AML-193 (cell line): ENCODE data around the gene PIANP.
"Not testable (repeated sequence)": the region's sequence is repeated elsewhere in the genome, so short reads cannot be mapped to it uniquely, and the experiment has no call there.

ENCODE experiments used
- DNase-seq, 2 experiments: peaks; one replicate each; lab custom pipeline; 2025; lab: John Stamatoyannopoulos, UW

PIANP gene, protein sequence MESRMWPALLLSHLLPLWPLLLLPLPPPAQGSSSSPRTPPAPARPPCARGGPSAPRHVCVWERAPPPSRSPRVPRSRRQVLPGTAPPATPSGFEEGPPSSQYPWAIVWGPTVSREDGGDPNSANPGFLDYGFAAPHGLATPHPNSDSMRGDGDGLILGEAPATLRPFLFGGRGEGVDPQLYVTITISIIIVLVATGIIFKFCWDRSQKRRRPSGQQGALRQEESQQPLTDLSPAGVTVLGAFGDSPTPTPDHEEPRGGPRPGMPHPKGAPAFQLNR

DNA sequence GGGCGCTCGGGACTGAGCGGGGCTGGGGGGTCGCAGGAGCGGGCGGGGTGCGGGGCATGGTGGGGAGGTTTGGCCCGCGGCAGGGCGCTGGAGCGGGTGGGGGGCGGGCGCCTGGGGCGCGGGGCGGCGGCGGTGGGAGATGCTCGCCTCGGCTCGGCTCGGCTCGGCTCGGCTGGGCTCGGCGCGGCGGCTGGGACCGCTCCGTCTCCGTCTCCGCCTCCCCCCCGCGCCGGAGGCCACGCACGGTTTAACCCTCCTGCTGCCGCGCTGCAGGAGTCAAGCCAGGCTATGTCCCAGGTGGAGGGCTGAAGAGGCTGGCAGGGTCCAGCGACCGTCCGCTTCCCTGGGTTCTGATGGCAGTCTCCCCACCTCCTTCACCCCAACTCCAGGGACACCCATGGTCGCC, at the start of gene PIANP:
Gene PIANP, minus strand, starts transcription at position 170 of the 406 bp plus-strand sequence. CDS start 2,754 bp downstream, outside the sequence.
- DNase-seq: no peak

DNA sequence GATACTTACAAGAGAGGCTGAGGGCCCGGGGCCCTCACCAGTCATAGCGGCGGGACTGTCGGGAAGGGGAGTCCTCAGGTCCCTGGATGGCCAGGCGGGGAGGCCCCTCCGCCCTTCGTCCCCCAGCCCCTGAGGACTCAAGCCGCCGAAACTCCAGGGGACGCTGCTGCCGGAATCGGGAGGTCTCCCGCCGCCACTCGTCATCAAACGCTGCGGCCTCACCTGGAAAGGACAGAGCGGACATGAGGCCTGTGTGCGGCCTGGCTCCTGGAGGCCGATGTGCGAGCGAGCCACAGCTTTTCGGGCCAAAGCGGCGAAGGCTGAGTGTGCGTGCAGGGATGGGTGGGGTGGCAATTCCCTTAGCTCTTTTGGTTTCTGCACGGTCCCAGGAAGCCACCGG, 48.1 kb upstream of the PIANP start:
- DNase-seq: no peak

DNA sequence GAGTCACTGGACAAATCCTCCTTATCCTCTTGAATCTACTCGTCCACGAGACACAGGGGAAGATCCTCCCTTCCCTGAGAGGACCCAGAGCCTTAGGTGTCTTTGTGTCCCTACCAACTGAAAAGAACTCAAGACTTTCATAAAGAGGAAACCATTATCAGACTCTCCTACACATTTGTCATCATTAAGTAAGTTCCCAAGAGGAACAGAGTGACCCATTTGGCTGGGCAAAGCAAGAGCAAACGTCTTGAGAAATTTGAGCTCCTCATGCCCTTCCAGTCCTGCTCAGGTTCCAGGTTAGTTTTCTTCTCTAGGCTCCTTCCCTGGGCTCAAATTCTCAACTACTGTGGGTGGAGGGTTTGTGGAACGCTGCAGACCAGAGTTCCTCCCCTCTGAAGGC, 46.6 kb upstream of the PIANP start:
- no peak for DNase-seq

DNA sequence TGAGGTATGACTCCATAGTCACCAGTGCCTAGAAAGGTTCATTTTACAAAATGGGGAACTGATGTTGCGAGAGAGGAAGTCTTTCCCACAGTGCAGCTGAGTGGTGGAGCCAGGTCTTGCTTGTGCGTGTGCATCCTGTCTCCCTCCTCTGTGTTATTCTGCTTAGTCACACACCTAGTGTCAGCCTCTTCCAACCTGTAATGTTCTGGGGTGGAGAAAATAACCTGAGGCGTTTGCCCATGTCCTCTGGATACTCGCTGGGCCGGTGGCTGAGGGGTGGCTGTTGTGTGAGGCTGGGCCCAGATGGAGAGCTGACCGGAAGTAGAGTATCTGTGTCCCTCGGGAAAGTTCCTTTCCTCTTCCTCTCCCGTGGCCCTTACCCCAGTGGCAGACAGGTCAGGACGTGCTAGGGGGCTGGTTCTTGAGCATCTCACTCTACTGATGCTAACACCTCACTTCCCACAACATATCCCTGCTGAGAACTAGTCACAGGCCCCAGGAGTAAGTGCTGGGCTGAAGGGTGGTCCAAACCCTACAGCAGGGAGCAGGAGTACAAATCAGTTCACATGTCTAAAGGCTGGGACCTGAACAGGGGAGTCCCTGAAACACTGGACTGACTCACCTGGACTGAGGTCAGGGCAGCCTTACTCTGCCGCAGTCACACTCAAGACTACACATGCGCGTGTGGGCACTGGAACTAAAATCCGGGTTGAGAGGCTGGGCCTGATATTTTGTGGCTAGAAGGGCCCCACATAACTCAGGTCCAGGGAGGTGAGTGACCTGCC, 45.3 kb upstream of the PIANP start:
- peak; percentile 96 to 97 for DNase-seq

DNA sequence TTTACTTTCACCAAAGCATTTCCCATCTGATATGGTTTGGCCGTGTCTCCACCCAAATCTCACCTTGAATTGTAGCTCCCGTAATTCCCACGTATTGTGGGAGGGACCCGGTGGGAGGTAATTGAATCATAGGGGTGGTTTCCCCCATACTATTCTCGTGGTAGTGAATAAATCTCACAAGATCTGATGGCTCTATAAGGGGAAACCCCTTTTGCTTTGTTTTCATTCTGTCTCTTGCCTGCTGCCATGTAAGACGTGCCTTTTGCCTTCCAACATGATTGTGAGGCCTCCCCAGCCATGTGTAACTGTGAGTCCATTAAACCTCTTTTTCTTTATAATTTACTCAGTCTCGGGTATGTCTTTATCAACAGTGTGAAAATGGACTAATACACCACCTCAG, 42.7 kb upstream of the PIANP start:
- DNase-seq: not testable (repeated sequence)

DNA sequence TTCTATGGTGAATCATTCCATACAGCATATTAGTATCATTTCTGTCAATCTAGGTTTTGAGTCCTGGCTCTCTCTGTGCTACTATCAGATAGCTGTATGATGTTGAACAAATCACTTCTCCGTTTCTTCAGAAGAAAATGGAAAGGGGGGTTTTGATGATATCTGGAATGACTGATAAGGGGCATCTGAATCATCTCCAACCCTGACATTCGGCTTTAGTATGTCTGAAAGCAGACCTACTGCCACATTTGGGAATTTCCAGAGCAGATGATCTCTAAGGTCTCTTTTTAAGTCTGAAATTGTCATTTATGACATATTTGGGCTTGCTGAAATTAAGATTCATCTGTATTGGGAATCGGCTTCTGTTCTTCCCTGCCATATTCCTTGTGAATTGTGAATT, 42.2 kb upstream of the PIANP start:
- no peak for DNase-seq

DNA sequence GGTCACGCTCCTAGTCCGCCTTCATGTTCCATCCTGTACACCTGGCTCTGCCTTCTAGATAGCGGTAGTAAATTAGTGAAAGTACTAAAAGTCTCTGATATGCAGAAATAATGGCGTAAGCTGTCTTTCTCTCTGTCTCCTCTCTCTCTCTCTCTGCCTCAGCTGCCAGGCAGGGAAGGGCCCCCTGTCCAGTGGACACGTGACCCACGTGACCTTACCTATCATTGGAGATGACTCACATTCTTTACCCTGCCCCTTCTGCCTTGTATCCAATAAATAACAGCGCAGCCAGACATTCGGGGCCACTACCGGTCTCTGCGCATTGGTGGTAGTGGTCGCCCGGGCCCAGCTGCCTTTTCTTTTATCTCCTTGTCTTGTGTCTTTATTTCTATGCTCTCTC, 41.5 kb upstream of the PIANP start:
- DNase-seq: not testable (repeated sequence)

DNA sequence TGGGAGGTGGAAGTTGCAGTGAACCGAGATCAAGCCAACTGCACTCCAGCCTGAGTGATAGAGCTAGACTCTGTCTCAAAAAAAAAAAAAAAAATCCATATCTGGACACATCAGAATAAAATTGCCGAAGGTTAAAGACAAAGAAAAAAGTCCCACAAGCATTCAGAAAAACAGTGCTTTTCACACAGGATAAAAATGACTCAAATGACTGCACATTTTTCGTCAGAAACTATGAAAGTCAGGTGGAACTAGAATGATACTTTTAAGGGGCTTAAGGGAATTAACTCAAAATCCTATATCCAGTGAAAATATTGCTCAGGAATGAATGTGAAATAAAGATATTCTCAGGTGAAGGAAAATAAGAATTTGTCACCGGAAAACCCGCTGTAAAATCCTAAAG, 36.1 kb upstream of the PIANP start:
- DNase-seq: no peak

DNA sequence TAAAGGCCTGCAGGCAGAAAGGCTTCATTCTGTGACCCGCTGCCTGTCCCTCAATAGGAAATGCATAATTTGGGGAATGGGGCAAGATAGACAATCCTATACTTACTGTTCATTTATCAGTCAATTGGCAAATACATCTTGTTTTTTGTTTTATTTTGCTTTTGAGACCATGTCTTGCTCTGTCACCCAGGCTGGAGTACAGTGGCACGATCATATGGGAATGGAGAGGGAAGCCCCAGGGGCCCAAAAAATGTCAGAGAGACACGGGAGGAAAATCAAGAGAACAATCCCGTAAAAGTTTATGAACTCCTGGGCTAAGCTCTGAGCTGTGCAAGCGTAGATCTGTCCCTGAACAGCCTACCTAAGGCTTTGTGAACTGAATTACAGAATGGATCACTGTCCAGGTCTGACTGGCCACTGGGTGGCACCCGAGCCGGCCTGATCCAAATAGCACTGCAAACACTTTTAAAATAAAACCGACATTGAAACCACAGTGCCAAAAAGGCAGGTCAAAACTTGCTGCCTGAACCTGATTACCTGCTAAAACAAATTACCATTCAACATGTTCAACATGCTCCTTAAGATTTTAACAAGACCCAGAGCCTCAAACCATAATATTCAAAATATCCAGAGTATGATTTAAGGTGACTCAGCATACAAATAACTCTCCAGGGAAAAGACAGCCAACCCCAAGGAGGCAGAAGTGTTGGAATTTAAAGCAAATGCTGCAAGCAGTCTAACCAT, 35.0 kb upstream of the PIANP start:
- DNase-seq: peak; percentile 35 to 54

DNA sequence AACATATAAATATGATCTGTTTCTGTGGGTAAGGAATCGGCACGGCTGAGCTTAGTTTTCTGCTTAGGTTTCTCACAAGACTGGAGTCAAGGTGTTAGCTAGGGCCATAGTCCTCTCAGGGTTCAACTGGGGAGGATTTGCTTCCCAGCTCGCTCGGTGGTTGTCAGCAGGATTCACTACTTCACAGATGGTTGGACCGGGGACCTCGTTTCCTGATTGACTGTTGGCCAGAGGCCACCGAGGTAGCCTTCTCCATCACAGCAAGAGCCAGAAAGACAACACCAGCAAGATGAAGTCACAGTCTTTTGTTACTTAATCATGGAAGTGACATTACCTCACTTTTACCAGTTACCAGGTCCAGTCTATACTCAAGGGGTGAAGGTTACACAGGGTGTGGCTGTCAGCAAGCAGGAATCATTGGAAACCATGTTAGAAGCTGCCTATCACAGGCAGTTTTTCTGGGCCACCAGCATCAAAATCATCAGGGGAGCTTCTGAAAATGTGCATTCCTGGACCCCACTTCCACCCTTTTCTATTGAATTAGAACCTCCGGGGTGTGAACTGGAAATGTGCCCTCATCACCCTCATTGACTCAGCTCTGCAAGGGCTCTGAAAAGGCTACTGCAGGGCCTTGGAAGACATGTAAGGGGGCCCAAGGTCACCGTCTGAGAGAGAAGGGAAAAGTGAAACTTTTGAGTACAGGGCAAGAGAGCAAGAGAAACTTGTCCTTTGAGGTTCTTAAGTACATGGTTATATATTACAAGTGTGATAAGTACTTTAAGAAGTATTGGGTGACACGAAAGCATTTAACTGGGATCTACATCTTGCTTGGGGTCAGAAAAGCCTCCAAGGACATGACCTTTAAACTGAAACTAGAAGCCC, 34.1 kb upstream of the PIANP start:
- DNase-seq: no peak

DNA sequence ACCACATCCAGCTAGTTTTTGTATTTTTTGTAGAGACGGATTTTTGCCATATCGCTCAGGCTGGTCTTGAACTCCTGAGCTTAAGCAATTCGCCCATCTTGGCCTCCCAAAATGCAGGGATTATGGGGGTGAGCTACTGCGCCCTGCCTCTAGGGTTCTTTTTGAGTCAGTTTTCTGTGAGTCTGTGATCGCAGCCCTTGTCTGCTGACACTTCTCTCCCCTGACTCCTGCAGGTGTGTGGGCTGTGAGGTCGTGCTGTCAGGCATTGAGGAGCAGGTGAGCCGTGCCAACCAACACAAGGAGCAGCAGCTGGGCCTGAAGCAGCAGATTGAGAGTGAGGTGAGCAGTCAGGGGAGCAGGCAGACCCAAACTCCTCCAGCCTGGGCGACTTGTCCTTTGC, 29.6 kb upstream of the PIANP start:
- no peak for DNase-seq

DNA sequence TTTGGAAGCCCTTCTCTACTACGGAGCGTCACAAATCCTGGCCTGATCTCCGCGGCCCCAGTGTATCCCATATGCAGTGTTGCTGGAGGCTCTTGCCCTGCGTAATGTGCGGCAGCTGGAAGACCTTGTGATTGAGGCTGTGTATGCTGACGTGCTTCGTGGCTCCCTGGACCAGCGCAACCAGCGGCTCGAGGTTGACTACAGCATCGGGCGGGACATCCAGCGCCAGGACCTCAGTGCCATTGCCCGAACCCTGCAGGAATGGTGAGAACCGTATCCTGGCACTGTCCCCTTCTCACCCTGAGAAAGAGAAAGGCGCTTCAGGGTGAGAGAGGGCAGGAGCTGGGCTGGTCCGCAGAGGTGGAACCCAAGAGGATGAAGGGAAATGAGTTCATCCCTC, 28.6 kb upstream of the PIANP start:
- DNase-seq: no peak

DNA sequence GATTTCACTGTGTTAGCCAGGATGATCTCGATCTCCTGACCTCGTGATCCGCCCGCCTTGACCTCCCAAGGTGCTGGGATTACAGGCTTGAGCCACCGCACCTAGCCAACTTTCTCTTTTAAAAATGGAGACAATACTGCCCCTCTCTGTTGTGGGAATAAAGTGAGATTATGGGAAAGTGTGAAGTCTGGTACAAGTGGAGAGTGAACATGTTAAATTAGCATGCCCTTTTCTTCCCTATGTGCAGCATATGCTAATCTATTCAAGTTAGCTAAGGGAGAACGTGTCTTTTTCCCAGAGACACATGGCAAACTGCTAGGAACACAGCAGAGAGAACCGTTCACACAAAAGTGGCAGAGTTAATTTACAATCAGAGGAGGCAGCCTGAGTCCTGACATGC, 24.7 kb upstream of the PIANP start:
- no peak for DNase-seq

DNA sequence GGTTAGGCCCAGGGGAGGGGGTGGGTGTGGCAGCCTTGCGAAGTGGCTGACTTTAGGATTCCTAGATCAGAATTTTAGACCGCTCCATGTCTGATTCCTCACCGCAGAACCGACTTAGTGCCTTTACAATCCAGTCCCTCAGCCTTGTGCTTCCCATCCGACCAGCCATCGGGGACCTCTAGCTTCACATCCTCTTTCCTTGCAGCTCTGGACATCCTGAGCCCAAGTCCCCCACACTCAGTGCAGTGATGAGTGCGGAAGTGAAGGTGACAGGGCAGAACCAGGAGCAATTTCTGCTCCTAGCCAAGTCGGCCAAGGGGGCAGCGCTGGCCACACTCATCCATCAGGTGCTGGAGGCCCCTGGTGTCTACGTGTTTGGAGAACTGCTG, 23.8 kb upstream of the PIANP start:
- peak; percentile 29 to 33 for DNase-seq

DNA sequence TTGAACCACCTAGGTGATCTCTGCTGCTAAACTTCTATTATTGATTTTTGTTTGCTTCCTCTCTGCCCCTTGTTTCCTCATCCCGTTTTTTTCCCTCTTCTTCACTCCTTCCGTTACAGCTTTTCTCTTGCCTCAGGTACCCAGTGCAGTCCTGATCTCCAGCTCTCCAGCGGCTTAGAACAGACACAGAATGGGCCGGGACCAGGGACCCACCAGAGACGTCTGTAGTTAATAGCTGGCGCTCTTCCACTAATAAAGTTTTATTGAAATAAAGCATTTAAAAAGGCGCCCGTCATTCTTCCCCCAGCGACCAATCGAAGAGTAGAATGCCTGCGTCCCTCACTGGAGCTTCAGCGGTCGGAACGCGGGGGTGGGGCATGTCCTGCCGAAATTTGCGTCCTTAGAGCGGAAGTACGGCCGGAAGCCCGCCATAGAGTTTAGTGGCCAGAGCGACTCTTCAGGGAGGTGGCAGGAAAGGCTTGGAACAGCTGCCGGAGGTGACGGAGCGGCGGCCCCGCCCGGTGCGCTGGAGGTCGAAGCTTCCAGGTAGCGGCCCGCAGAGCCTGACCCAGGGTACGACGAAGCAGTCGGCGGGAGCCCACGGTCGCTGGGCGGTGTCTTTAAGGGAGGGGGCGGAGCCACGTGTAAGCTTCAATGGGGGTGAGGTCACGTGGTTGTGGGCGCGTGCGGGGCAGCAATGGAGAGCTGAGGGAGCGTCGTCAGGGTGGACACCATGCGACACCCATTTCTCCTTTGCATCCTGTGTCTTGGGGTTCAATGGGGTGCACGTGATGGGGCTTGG, 23.2 kb upstream of the PIANP start, which contains the start of gene COPS7A:
Gene COPS7A, plus strand, starts transcription at position 440 of the 802 bp plus-strand sequence. CDS start 611 bp downstream, outside the sequence.
- peak; percentile 99 for DNase-seq

DNA sequence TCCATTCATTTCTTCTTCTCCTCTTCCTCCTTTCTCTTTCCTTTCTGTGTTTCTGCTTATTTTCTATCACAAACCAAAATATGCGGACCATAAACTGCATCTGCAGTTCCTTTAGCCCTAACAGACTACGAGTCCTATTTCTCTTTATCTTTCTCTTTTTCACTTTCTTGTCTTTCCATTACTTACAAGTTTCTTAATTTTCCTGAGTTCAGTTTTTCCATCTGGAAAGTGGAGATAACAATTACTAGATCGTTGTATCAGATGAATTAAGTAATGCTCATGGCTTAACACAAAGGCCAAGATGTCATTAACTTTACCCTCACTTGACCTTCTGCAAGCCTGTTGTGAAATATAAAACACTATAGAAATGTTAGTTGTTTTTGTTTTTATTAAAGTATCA, 22.2 kb upstream of the PIANP start:
- peak in 1 of 2 experiments; percentile 6 for DNase-seq

DNA sequence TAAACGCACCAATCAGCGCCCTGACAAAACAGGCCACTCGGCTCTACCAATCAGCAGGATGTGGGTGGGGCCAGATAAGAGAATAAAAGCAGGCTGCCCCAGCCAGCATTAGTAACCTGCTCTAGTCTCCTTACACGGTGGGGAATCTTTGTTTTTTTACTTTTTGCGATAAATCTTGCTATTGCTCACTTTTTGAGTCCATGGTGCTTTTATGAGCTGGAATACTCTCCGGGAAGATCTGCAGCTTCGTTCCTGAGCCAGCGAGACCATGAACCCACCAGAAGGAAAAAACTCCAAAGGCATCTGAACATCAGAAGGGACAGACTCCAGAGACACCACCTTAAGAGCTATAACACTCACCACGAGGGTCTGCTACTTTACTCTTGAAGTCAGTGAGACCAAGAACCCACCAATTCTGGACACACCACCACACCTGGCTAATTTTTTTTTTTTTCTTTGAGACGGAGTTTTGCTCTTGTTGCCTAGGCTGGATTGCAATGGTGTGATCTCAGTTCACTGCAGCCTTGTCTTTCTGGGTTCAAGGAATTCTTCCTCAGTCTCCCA, 16.3 kb upstream of the PIANP start:
- no peak for DNase-seq

DNA sequence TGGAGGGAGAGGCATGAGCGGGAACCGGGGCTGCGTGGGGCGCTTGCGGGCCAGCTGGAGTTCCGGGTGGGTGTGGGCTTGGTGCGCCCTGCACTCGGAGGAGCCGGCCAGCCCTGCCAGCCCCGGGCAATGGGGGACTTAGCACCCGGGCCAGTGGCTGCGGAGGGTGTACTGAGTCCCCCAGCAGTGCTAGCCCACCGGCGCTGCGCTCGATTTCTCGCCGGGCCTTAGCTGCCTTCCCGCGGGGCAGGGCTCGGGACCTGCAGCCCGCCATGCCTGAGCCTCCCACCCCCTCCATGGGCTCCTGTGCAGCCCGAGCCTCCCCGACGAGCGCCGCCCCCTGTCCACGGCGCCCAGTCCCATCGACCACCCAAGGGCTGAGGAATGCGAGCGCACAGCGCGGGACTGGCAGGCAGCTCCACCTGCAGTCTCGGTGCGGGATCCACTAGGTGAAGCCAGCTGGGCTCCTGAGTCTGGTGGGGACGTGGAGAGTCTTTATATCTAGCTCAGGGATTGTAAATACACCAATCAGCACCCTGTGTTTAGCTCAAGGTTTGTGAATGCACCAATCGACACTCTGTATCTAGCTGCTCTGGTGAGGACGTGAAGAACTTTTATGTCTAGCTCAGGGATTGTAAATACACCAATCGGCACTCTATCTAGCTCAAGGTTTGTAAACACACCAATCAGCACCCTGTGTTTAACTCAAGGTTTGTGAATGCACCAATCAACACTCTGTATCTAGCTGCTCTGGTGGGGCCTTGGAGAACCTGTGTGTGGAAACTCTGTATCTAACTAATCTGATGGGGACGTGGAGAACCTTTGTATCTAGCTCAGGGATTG, 15.6 kb upstream of the PIANP start:
- not testable (repeated sequence) for DNase-seq

DNA sequence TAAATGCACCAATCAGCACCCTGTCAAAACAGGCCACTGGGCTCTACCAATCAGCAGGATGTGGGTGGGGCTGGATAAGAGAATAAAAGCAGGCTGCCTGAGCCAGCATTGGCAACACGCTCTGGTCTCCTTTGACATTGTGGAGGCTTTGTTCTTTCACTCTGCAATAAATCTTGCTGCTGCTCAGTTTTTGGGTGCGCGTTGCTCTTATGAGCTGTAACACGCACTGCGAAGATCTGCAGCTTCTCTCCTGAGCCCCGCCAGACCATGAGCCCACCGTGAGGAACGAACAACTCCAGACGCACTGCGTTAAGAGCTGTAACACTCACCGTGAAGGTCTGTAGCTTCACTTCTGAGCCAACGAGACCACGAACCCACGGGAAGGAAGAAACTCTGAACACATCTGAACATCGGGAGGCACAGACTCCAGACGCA, 8.4 kb upstream of the PIANP start:
- no peak for DNase-seq
